Measurements from ENCODE around the gene NOD2.

Gene NOD2

DNA sequence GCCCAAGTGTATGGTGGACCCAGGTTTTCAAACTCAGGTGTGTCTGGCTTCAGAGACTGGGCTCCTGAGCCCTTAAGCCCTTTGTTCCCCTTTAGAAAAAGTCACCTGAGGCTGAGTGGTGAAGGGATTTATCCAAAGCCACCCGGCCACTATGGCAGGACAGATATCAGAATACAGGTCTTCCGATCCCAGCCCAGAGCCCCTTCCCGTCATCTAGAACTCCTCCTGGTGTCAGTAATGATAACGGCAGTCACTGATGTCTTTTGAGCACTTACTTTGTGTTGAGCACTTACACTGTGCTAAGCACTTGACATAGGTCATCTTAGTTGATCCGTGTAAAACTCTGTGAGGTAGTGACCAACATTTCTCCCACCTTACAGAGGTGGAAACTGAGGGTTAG is 16.6 kb downstream of the NOD2 start:
- in situ Hi-C loops (cut with MboI; ENCODE audit: low sequenced_read_pairs) = no loop called here

DNA sequence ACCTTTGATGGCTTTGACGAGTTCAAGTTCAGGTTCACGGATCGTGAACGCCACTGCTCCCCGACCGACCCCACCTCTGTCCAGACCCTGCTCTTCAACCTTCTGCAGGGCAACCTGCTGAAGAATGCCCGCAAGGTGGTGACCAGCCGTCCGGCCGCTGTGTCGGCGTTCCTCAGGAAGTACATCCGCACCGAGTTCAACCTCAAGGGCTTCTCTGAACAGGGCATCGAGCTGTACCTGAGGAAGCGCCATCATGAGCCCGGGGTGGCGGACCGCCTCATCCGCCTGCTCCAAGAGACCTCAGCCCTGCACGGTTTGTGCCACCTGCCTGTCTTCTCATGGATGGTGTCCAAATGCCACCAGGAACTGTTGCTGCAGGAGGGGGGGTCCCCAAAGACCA is 17.6 kb downstream of the NOD2 start:
- in situ Hi-C loops (cut with MboI; ENCODE audit: low sequenced_read_pairs) = no loop called here

DNA sequence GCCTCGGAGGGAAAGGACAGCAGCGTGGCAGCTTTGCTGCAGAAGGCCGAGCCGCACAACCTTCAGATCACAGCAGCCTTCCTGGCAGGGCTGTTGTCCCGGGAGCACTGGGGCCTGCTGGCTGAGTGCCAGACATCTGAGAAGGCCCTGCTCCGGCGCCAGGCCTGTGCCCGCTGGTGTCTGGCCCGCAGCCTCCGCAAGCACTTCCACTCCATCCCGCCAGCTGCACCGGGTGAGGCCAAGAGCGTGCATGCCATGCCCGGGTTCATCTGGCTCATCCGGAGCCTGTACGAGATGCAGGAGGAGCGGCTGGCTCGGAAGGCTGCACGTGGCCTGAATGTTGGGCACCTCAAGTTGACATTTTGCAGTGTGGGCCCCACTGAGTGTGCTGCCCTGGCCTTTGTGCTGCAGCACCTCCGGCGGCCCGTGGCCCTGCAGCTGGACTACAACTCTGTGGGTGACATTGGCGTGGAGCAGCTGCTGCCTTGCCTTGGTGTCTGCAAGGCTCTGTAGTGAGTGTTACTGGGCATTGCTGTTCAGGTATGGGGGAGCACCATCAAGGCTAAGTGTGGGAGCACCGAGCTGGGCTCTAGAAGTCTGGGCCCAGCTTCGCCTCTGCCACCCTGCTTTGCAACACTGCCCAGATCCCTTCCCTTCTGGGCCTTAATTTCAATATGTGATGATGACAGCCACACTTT is 18.6 kb downstream of the NOD2 start:
- in situ Hi-C loops (cut with MboI; ENCODE audit: low sequenced_read_pairs) = no loop called here

DNA sequence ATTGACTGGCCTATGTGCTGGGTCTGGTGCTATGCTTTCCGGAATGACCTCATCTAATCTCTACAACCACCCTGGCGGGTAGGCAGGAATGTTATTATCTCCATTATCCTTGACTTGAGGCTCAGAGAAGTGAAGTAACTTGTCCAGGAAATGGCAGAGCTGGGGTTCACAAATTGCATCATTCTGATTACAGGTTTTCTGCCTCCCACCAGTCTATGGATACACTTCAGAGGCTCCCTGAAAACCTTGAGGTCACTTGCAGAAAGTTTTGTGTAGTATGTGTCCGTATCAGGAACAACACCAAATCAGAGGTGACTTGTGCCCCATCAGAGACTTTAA is 19.1 kb downstream of the NOD2 start:
- in situ Hi-C loops (cut with MboI; ENCODE audit: low sequenced_read_pairs) = no loop called here

DNA sequence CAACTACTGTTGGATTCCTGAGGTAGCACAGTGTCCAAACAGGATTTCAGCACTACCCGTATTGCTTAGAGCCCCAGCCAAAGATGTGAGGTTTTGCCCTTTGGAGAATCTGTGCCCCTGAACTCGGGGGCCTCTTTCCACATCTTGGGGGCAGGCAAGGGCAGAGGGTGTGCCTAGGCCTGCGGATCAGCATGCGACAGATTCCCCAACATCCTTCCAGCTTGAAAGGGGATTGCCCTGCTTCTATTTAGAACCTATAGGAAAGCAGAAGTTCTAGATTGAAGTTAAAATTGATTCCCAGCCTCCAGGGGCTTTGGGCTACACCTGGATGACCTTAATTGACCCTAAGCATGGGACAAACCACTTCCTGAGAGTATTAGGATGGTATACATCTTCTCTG is 19.6 kb downstream of the NOD2 start:
- in situ Hi-C loops (cut with MboI; ENCODE audit: low sequenced_read_pairs) = no loop called here

DNA sequence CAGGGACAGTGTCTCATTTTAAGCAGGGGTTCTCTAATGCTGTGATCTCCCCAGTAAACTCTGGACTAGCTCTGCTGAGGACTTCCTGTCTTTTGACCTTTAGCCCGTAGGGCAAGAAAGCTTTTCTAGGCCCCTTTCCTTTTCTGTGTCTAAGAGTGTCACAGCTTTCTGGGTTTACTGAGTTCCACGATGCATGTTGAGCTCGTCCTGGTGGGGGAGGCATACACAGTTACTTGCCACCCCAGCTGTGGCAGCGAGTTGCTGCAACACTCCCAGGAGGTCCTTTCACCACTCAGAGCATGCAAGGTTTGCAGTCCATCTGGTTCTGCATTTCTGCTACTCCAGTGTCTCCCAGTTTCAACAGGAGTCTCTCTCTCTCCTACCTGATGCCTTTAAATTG is 23.7 kb downstream of the NOD2 start:
- in situ Hi-C loops (cut with MboI; ENCODE audit: low sequenced_read_pairs) = no loop called here

DNA sequence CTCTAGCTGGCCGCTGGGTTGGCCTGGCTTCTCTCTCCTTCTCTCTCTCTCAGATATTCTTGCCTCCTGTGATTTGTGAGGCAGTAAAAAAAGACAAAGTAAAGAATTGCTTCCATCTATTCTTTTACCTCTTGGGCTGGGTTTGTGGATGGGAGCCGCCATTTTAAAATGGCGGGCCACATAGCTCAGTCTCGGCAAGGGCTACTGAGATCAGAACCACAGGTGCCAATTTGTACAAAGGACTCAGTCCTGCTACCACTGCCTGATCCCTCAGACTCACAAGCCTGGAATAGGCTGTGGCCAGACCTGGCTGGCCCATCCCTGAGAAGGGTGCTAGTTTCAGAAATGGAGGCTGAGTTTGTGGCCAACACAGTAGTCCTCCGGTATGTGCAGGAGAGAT is 24.1 kb downstream of the NOD2 start:
- in situ Hi-C loops (cut with MboI; ENCODE audit: low sequenced_read_pairs) = no loop called here

DNA sequence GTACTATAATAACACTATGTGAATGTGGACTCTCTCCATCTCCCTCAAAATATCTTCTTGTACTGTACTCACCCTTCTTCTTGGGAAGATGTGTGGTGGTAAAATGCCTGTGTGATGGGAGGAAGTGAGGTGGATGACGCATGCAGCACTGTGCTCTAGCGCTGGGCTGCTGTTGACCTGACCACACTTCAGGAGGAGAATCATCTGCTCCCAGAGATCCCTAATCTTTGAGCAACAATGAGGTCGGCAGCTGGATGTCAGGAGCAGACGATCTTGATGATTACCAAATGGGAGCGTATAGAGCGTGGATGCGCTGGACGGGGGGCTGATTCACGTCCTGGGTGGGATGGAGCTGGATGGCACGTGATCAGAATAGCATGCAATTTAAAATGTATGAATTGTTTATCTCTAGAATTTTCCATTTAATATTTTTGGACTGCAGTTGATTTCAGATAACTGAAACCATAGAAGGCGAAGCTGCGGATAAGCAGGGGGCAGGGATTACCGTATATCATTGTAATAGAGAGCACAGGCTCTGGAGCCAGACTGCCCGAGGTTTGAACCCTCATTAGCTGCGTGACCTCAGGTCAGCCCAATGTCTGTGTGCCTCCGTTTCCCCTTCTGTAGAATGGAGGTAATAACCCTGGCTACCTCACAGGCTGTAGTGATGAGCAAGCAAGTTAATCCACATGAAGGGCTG is 24.8 kb downstream of the NOD2 start:
- in situ Hi-C loops (cut with MboI; ENCODE audit: low sequenced_read_pairs) = no loop called here

DNA sequence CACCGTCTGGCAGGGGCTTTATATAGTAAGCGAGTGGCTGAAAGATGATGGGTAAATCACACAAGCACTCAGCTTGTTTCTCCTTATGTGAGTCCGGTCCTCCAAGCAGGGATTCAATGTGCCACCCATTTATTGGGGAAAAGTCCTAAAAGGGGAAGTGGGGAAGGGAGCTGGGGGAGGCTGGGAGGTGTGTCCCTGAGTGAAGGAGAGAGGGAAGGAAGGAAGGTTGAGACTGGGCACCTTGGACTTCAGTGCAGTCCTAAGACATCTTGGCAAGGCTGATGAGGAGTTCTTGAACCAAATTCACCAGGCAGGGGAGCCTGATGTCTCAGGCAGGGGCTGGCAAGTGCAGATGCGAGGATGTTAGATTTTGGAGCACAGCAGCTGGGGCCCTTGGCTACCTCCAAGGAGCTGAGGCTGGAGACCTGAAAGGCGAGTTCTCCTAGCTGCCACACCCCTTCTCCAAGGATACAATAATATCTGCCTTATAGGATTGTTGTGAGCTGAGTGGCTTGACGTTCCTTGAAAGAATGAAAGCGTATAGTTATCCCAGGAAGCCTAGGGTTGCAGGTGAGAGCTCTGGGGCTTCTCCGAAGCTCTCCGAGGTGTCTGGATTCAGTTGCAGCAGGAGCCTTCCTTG is 25.5 kb downstream of the NOD2 start:
- in situ Hi-C loops (cut with MboI; ENCODE audit: low sequenced_read_pairs) = no loop called here

DNA sequence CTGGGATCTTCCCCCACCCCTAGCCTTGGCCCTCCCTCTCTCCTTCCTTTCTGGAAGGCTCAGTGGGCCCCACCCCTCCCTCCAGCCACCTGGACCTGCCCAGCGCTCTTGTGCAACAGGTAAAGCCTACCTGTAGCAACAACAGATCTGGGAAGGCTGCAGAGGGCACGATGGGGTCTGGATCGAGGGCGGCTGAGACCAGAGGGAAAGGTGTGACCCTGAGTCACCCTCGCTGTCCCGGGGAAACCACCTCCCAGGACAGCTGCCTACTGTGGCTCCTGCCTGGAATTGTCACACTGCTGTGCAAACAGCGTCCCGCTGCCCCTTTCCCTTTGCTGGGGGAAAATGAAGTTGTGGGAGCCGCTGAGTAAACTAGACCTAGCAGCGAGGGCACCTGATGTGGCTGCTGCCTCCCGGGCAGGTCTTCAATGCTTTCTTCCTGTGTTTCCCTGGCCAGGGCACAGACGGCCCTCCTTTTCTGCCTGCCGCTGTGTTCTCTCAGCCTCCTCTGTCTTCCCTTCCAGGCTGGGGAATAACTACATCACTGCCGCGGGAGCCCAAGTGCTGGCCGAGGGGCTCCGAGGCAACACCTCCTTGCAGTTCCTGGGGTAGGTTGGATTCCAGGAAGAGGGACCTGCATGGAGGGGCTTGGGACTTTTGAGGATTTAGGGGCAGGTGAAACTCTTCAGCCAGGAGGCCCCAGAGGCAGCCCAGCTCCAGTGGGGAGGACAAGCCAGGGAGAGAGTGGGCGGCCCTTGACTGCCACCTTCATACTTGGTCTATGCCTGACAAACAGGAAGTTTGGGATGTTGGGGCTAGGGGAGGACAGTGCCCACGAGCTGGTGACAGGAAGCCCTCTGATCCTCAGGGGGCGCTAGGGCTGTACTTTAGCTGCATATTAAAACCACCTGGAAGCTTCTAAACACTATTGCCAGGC is 26.3 kb downstream of the NOD2 start:
- in situ Hi-C loops (cut with MboI; ENCODE audit: low sequenced_read_pairs) = no loop called here

DNA sequence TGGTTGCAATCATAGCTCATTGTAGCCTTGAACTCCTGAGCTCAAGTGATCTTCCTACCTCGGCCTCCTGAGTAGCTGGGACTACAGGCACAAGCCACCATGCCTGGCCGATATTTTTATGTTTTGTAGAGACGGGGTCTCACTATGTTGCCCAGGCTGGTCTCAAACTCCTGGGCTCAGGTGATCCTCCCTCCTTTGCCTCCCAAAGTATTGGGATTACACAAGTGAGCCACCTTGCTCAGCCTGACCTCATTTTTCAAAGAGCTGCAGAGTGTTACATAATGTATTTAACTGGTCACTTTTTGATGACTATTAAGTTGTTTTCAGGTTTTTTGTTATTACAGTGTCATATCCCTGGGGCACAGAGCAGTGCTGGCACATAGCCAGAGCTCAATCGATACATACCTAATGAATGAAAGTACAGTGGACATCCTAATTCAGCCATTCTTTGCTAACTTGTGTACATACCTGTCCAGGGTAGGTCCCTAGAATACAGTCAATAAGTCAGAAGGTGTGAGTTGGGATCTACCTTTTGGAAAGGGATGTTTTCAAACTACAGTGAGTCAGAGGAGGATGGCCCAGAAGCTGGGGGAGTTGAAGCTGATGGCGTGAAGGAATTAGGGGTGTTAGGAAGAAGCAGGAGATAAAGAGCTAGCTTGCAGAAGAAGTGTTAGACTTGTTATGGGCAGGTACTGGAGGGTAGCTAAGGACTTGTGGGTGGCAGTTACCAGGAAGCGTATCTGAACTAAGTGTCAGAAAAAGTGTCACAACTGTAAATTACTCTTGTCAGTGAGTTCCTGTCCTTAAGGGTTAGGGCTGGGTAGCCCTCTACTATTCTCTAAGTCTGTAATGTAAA is 28.4 kb downstream of the NOD2 start:
- in situ Hi-C loops (cut with MboI; ENCODE audit: low sequenced_read_pairs) = no loop called here

DNA sequence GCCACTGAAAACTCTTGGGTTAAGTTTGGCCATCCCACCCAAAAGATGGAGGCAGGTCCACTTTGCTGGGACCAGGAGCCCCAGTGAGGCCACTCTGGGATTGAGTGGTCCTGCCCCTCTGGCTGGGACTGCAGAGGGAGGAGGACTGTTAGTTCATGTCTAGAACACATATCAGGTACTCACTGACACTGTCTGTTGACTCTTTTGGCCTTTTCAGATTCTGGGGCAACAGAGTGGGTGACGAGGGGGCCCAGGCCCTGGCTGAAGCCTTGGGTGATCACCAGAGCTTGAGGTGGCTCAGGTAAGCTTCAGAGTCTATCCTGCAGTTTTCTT is 29.0 kb downstream of the NOD2 start:
- in situ Hi-C loops (cut with MboI; ENCODE audit: low sequenced_read_pairs) = no loop called here

DNA sequence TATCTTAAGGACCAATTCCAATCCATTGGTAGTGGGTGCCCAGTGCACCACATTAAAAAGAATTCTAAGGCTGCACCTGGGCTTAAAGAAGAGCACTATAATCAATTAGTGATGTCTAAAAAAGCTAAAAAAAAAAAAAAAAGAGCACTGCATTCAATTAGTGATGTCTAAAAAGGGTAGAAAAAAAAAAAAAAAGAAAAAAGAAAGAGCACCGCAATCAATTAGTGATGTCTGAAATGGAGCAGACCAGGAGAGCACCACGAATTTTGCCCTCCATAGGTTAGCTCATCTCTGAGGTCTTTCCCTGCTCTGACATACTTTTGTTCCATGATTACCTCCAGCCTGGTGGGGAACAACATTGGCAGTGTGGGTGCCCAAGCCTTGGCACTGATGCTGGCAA is 29.6 kb downstream of the NOD2 start:
- in situ Hi-C loops (cut with MboI; ENCODE audit: low sequenced_read_pairs) = no loop called here

DNA sequence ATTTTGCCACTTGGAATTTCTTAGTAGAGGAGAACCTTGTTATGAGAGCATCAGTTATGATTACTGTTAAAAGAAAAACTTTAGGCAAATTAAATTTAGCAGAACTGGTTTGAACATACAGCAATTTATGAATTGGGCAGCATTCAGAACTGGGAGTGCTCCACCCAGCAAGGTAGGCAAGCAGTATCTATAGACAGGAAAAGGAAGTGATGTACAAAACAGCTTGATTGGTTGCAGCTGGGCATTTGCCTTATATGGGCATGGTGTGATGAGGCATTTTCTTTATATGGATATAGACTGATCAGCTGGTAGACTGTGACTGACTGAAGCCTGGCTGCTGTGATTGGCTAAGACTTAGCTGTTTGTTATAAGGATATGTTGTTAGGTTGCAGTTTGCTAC is 30.9 kb downstream of the NOD2 start:
- in situ Hi-C loops (cut with MboI; ENCODE audit: low sequenced_read_pairs) = no loop called here

DNA sequence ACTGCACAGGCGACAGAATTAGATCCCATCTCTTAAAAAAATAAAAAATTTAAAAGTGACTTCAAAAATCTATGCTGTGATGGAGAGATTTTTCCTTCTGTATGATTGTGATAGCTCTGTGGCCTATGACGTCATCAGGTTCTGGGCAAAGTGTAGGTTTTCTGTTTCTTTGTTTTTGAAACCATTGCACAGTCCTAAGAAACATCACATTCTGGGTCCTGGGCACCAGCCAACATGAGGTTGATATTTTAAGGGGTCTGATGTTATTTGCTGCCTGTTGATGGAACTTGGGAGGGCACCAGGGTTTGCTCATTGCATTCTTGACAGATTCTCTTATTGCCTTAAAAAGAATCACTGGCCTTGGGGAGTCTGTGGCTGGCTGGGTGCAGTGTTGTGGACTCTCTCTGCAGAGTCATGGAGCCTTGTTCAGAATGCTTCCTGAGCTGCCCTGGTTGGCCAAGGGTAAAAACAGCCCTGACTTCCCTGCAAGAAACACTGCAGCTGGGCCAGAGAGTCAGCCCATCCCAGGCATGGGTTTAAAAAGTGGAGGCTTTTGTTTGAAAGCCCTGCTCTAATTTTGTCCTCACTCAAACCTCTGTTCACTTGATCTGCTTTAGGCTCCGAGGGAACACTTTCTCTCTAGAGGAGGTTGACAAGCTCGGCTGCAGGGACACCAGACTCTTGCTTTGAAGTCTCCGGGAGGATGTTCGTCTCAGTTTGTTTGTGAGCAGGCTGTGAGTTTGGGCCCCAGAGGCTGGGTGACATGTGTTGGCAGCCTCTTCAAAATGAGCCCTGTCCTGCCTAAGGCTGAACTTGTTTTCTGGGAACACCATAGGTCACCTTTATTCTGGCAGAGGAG is 38.0 kb downstream of the NOD2 start:
- in situ Hi-C loops (cut with MboI; ENCODE audit: low sequenced_read_pairs) = no loop called here

DNA sequence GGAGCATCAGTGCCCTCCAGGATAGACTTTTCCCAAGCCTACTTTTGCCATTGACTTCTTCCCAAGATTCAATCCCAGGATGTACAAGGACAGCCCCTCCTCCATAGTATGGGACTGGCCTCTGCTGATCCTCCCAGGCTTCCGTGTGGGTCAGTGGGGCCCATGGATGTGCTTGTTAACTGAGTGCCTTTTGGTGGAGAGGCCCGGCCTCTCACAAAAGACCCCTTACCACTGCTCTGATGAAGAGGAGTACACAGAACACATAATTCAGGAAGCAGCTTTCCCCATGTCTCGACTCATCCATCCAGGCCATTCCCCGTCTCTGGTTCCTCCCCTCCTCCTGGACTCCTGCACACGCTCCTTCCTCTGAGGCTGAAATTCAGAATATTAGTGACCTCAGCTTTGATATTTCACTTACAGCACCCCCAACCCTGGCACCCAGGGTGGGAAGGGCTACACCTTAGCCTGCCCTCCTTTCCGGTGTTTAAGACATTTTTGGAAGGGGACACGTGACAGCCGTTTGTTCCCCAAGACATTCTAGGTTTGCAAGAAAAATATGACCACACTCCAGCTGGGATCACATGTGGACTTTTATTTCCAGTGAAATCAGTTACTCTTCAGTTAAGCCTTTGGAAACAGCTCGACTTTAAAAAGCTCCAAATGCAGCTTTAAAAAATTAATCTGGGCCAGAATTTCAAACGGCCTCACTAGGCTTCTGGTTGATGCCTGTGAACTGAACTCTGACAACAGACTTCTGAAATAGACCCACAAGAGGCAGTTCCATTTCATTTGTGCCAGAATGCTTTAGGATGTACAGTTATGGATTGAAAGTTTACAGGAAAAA is 38.8 kb downstream of the NOD2 start:
- in situ Hi-C loops (cut with MboI; ENCODE audit: low sequenced_read_pairs) = no loop called here

DNA sequence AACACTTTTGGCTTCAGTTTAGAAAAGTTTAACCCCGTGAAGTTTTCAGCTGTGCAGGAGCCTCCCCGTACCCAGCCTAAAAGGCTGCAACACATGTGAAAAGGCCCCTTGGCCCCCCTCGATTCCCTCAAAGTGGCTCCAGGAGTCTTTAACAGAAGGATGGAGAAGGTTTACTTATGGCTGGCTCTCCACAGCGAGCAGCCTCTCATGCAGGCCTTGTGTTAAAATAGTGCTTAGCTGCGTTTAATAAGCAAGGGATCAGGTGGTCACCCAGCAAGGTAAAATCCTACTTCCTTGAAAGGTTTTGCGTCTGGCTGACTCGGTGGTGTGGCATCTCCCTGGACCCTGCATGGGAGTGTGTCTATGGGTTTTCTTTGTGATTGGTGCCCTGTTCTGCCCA is 40.1 kb downstream of the NOD2 start:
- in situ Hi-C loops (cut with MboI; ENCODE audit: low sequenced_read_pairs) = no loop called here

DNA sequence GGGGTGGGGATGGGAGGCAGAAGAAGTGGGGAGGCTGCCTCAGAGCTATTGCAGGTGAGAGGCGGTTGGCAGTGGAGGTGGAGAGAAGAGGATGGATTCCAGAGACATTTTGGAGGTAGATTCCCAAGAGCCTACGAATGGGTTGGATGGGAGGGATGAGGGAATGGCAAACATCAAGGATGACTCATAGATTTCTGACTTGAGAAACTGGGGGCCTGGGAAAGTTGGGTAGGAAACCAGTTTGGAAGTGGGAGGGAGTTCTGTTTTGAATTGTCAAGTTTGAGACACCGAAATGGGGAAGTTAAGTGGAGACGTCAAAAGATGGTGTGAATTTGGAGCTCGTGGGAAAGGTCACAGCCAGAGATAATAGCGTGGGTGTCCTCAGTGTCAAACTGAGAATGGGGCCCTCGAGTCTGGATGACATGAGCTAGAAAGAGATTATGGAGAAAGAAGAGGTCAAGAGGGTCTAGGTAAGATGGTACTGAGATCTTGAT is 42.3 kb downstream of the NOD2 start:
- in situ Hi-C loops (cut with MboI; ENCODE audit: low sequenced_read_pairs) = no loop called here

DNA sequence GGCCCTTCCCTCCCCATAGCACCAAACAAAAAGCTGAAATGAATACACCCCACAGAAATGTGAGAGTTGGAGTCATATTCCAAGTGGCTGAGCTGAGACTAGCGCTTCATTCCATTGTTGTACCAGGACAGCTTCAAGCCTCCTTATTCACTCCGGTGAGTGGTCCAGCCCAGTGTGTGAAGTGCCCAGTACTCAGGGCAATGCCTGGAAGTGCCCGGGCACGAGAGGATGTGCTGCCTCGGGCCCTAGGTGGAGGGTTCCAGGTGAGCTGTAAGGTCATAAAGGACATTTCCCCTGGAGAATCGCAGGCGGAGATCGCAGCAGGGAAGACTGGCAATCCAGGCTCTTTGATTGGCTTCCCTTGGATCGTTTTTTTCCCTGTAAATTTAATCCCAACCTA is 43.0 kb downstream of the NOD2 start:
- in situ Hi-C loops (cut with MboI; ENCODE audit: low sequenced_read_pairs) = no loop called here

Measured in HL-60/S4 treated with retinoic acid at 250 ng/mL for 4 days and 3 days (cell line).